MM.1S (cell line): ENCODE results near the gene TMEM125.

Experiments used
- DNase-seq: peaks from one replicate; pipeline ENCODE4 v3.0.0-alpha.2; 2015
- H2AFZ ChIP-seq: fragments of 300-600 bp; sonication (generic); 2 replicates; pipeline ENCODE4 v1.6.0; 2016; ENCODE audit warnings: antibody characterized with exemption, low read length
- H3F3A ChIP-seq: fragments of 300-600 bp; sonication (generic); 2 replicates; pipeline ENCODE4 v1.6.1; 2016; ENCODE audit warnings: mild to moderate bottlenecking, antibody characterized with exemption, low read length, moderate library complexity, mixed read lengths; ENCODE audit not compliant: insufficient read depth
- H3K27ac ChIP-seq: fragments of 300-600 bp; sonication (generic); 2 replicates; pipeline ENCODE4 v1.5.1; 2016; ENCODE audit warnings: mild to moderate bottlenecking, low read length
- H3K27me3 ChIP-seq: fragments of 300-600 bp; sonication (generic); replicated peaks from 2 replicates; pipeline ENCODE4 v1.6.0; 2016; ENCODE audit warnings: low read length; ENCODE audit not compliant: insufficient read depth
- H3K36me3 ChIP-seq: fragments of 300-600 bp; sonication (generic); replicated peaks from 2 replicates; pipeline ENCODE4 v1.6.1; 2016; ENCODE audit warnings: mild to moderate bottlenecking, low read length, mixed read lengths; ENCODE audit not compliant: insufficient read depth
- H3K4me1 ChIP-seq: fragments of 300-600 bp; sonication (generic); 2 replicates; pipeline ENCODE4 v1.6.1; 2016; ENCODE audit warnings: low read length, mixed read lengths
- H3K4me2 ChIP-seq: fragments of 300-600 bp; sonication (generic); 2 replicates; pipeline ENCODE4 v1.6.0; 2016; ENCODE audit warnings: low read depth, low read length
- H3K4me3 ChIP-seq: fragments of 300-600 bp; sonication (generic); 2 replicates; pipeline ENCODE4 v1.5.1; 2016; ENCODE audit warnings: low read length, mixed read lengths
- H3K79me2 ChIP-seq: fragments of 300-600 bp; sonication (generic); 2 replicates; pipeline ENCODE4 v1.6.1; 2016; ENCODE audit warnings: mixed run types, low read length, mixed read lengths
- H3K9ac ChIP-seq: fragments of 300-600 bp; sonication (generic); 2 replicates; pipeline ENCODE4 v1.6.1; 2016; ENCODE audit warnings: low read length, mixed read lengths
- H3K9me2 ChIP-seq: fragments of 300-600 bp; sonication (generic); replicated peaks from 2 replicates; pipeline ENCODE4 v1.6.1; 2016; ENCODE audit warnings: mild to moderate bottlenecking, low read length, mixed read lengths; ENCODE audit not compliant: insufficient read depth
- H3K9me3 ChIP-seq: fragments of 300-600 bp; sonication (generic); replicated peaks from 2 replicates; pipeline ENCODE4 v1.6.1; 2016; ENCODE audit warnings: mild to moderate bottlenecking, low read length, mixed read lengths; ENCODE audit not compliant: insufficient read depth
- H4K20me1 ChIP-seq: fragments of 300-600 bp; sonication (generic); 2 replicates; pipeline ENCODE4 v1.6.1; 2016; ENCODE audit warnings: mild to moderate bottlenecking, low read length, moderate library complexity, mixed read lengths; ENCODE audit not compliant: insufficient read depth
- EZH2 ChIP-seq: fragments of 300-600 bp; sonication (generic); optimal IDR thresholded peaks from 2 replicates; pipeline ENCODE3; 2017; ENCODE audit warnings: low read depth, mild to moderate bottlenecking, antibody characterized with exemption, low read length, mixed read lengths
- EZH2phosphoT487 ChIP-seq: fragments of 300-600 bp; sonication (generic); IDR thresholded peaks from 2 replicates; pipeline ENCODE4 v1.6.1; 2018; ENCODE audit warnings: antibody characterized with exemption, low read length
- TF ChIP-seq, protein P1 (sequence below): fragments of 300-600 bp; sonication (generic); IDR thresholded peaks from 2 replicates; pipeline ENCODE4 v1.5.1; 2016; ENCODE audit warnings: antibody characterized with exemption, low read length, mixed read lengths

TMEM125 gene

DNA sequence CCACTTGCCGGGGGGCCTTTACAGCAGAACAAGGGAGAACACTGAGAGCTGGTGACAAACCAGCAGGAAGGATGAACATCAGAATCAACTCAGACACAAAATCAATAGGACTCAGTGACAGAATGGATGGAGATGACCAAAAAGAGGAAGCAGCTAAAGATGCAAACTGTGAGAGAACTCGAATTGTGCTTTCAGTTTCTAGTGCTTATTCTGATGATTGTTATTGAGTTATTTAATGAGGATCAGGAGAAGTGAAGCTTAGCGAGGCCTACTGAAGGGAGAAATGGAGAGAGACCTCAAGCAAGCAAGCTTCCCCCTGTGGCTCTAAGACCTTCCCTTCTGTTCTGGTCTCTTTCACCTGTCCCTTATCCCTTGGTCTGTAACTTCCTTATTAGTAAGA, 30.3 kb upstream of the TMEM125 start:
- Histone ChIP-seq H3K27me3 (no peaks in the 10 kb centered on the region), H3K9me3 (no peaks in the 10 kb centered on the region), H3K9ac (no peak overlapping the region), H2AFZ (peak overlapping the region; percentile 50), H3F3A (peaks cover 7% of the 10 kb centered on the region; the same call in 1 of the 2 replicates), H3K4me1 (peaks cover 12% of the 10 kb centered on the region), H3K36me3 (no peaks in the 10 kb centered on the region), H3K4me3 (no peak overlapping the region), H3K4me2 (peak overlapping the region; percentile 58; the same call in 1 of the 2 replicates), H3K27ac (peak overlapping the region; percentile 46; the same call in 1 of the 2 replicates), H3K79me2 (no peaks in the 10 kb centered on the region), H4K20me1 (no peaks in the 10 kb centered on the region), H3K9me2 (no peaks in the 10 kb centered on the region)
- DNase-seq: peak; percentile 63
- TF ChIP-seq EZH2phosphoT487: no peak
- TF ChIP-seq, protein P1, sequence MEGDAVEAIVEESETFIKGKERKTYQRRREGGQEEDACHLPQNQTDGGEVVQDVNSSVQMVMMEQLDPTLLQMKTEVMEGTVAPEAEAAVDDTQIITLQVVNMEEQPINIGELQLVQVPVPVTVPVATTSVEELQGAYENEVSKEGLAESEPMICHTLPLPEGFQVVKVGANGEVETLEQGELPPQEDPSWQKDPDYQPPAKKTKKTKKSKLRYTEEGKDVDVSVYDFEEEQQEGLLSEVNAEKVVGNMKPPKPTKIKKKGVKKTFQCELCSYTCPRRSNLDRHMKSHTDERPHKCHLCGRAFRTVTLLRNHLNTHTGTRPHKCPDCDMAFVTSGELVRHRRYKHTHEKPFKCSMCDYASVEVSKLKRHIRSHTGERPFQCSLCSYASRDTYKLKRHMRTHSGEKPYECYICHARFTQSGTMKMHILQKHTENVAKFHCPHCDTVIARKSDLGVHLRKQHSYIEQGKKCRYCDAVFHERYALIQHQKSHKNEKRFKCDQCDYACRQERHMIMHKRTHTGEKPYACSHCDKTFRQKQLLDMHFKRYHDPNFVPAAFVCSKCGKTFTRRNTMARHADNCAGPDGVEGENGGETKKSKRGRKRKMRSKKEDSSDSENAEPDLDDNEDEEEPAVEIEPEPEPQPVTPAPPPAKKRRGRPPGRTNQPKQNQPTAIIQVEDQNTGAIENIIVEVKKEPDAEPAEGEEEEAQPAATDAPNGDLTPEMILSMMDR: no peak
- no peak for TF ChIP-seq EZH2

DNA sequence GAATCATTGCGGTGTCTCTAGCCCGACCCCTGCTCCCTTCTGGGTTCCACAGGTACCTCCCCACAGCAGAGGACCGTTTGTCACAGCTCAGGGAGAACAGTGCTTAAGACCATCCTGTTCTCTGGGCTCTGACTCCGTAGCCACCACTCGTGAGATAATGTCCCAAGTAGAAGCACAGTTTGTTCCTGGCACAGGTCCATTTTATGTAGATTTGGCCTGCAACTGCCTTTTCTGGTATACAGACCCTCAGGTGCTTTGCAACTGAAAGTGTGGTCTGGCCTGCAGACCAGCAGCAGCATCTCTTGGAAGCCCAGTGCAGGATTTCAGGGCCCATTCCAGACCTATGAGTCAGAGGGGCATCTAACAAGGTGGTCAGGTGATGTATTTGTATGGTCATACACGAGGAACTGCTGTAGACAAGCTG, 28.4 kb upstream of the TMEM125 start:
- TF ChIP-seq EZH2: no peak
- no peak for TF ChIP-seq EZH2phosphoT487
- TF ChIP-seq, protein P1: no peak
- no peak overlapping the region for H3K9ac ChIP-seq
- no peak overlapping the region for H3K4me2 ChIP-seq
- H3K9me3 ChIP-seq: no peaks in the 10 kb centered on the region
- DNase-seq: no peak
- H2AFZ ChIP-seq: no peak overlapping the region
- H3F3A ChIP-seq: peaks cover 7% of the 10 kb centered on the region; the same call in 1 of the 2 replicates
- no peak overlapping the region for H3K27ac ChIP-seq
- H3K36me3 ChIP-seq: no peaks in the 10 kb centered on the region
- H4K20me1 ChIP-seq: no peaks in the 10 kb centered on the region
- H3K79me2 ChIP-seq: no peaks in the 10 kb centered on the region
- H3K27me3 ChIP-seq: no peaks in the 10 kb centered on the region
- H3K4me3 ChIP-seq: no peak overlapping the region
- H3K4me1 ChIP-seq: peaks cover 12% of the 10 kb centered on the region
- no peaks in the 10 kb centered on the region for H3K9me2 ChIP-seq

DNA sequence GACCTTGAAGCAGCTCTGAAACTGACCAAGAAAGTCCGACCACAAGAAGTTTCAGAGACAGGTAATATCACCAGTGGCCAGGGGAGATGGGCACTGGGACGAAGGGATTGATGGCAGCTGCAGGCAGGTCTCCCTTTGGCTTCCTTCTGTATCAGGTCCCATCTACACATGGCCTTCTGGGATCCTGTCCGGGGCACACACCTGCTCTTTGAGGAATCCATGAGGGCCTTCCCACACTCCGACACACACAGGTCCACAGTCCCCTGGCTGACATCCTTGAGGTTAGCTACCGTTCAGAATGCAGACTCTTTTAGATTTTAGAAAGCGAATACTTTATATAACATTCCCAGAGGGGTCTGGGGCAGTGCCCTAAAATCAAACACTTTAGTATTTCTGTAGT, 26.5 kb upstream of the TMEM125 start:
- Histone ChIP-seq H3K27ac (no peak overlapping the region), H3K9ac (no peak overlapping the region), H3K4me1 (peaks cover 12% of the 10 kb centered on the region), H3K9me3 (no peaks in the 10 kb centered on the region), H3K4me2 (no peak overlapping the region), H3K9me2 (no peaks in the 10 kb centered on the region), H3K27me3 (no peaks in the 10 kb centered on the region), H3K79me2 (no peaks in the 10 kb centered on the region), H2AFZ (no peak overlapping the region), H3K4me3 (no peak overlapping the region), H3F3A (peaks cover 7% of the 10 kb centered on the region; the same call in 1 of the 2 replicates), H4K20me1 (no peaks in the 10 kb centered on the region), H3K36me3 (no peaks in the 10 kb centered on the region)
- TF ChIP-seq EZH2phosphoT487 (no peak), EZH2 (no peak)
- TF ChIP-seq, protein P1: no peak
- DNase-seq: no peak
